ENCODE data around the gene DPM1. TPM values are rescaled to one million over a fixed set of nuclear protein-coding genes. Genes with fewer than 3 reads are reported as not detected.

The DPM1 gene
- polyA plus RNA-seq, 1 of the 3 experiments (the other 2 are of a cell fraction) = 72.1 TPM

- Histone ChIP-seq H2AFZ (ENCODE audit: low read depth) (no peak overlapping the region), H3K9ac (no peak overlapping the region), H3K4me3 (ENCODE audit: low read depth in 2 of 2, low read length in 1 of 2) (no peak overlapping the region), H3K4me2 (no peak overlapping the region), H3K27me3 (ENCODE audit: insufficient read depth) (no peaks in the 10 kb centered on the region), H3K27ac (ENCODE audit: low read depth in 2 of 2, low read length in 1 of 2) (no peak overlapping the region), H3K9me3 (no peaks in the 10 kb centered on the region), H3K4me1 (ENCODE audit: control insufficient read depth in 1 of 2, insufficient read depth in 2 of 2, low read depth in 1 of 2, low read length in 1 of 2) (no peaks in the 10 kb centered on the region), H3F3A (replicated peaks; ENCODE audit: insufficient read depth) (no peaks in the 10 kb centered on the region), H3K79me2 (ENCODE audit: insufficient read depth) (no peaks in the 10 kb centered on the region; the same call in 1 of the 2 replicates), H3K9me2 (no peaks in the 10 kb centered on the region), H3K36me3 (replicated peaks in 1 of 2; ENCODE audit: control insufficient read depth in 1 of 2, insufficient read depth in 2 of 2, low read length in 1 of 2) (no peaks in the 10 kb centered on the region), H4K20me1 (ENCODE audit: insufficient read depth) (no peaks in the 10 kb centered on the region)
- TF ChIP-seq GABPA (IDR thresholded peaks at IDR 0.05; ENCODE audit: low read depth) (no peak), NRF1 (IDR thresholded peaks at IDR 0.05; ENCODE audit: low read depth, low read length) (no peak), RAD21 (IDR thresholded peaks at IDR 0.05; ENCODE audit: low read length) (no peak), EZH2phosphoT487 (IDR thresholded peaks at IDR 0.05; ENCODE audit: borderline replicate concordance, low read depth) (no peak), RXRA (IDR thresholded peaks at IDR 0.05; ENCODE audit: borderline replicate concordance, low read depth) (no peak), REST (IDR thresholded peaks at IDR 0.05; ENCODE audit: low read depth, low read length) (no peak), TCF12 (IDR thresholded peaks at IDR 0.05) (no peak), GATA2 (CRISPR knock-in tag; IDR thresholded peaks at IDR 0.05) (no peak), RCOR1 (IDR thresholded peaks at IDR 0.05; ENCODE audit: low read length) (no peak), YY1 (IDR thresholded peaks at IDR 0.05; ENCODE audit: low read depth) (no peak), RFX5 (IDR thresholded peaks at IDR 0.05; ENCODE audit: low read length) (no peak), FOXM1 (IDR thresholded peaks at IDR 0.05; ENCODE audit: low read depth) (no peak), IRF3 (IDR thresholded peaks at IDR 0.05; ENCODE audit: low read depth, low read length) (no peak), MXI1 (IDR thresholded peaks at IDR 0.05; ENCODE audit: low read depth, low read length) (no peak), ELF1 (IDR thresholded peaks at IDR 0.05) (no peak), FOXJ3 (CRISPR knock-in tag; IDR thresholded peaks at IDR 0.05) (no peak)
- POLR2A ChIA-PET = no interaction called here
- WGBS (ENCODE audit: low lambda C conversion rate) = 88% methylated on average over 43 of the region's 44 CpGs
- no peak for DNase-seq
- CTCF ChIA-PET = interaction anchor here (0.6 kb wide), 1 partner anchor 11 kb away, joined by 5 read pairs; no protein-coding TSS in a partner anchor
These were observed 46.0 kb upstream of the DPM1 start for GRCh38 chr20:51004305-51004727.

Measured in SK-N-SH (cell line).